ENCODE data around the gene PGS1. TPM values are rescaled to one million over a fixed set of nuclear protein-coding genes. Genes with fewer than 3 reads are reported as not detected.
A peak's percentile ranks its signal among the peaks of the same experiment; 100 is the strongest.

The PGS1 gene
- total RNA-seq, 2 donors from 2014 or later: 33.3 to 40.2 TPM

GRCh38 chr17:78409191-78409928 lies 30.9 kb downstream of the PGS1 start:
- Histone ChIP-seq H3K9ac (ENCODE audit: low read depth in 2 of 2, low read length in 2 of 2) (peak overlapping the region in 1 of 2 donors; percentile 57), H3K27ac (peak overlapping the region; percentile 90), H3K9me3 (no peaks in the 10 kb centered on the region), H3K4me1 (peaks cover 33% of the 10 kb centered on the region), H3K36me3 (peaks cover 4% of the 10 kb centered on the region), H3K4me3 (no peak overlapping the region), H3K27me3 (no peaks in the 10 kb centered on the region)
- intact Hi-C loops (cut with DNase I): no loop called here
- peak; percentile 95 for DNase-seq
- TF ChIP-seq, protein P1, sequence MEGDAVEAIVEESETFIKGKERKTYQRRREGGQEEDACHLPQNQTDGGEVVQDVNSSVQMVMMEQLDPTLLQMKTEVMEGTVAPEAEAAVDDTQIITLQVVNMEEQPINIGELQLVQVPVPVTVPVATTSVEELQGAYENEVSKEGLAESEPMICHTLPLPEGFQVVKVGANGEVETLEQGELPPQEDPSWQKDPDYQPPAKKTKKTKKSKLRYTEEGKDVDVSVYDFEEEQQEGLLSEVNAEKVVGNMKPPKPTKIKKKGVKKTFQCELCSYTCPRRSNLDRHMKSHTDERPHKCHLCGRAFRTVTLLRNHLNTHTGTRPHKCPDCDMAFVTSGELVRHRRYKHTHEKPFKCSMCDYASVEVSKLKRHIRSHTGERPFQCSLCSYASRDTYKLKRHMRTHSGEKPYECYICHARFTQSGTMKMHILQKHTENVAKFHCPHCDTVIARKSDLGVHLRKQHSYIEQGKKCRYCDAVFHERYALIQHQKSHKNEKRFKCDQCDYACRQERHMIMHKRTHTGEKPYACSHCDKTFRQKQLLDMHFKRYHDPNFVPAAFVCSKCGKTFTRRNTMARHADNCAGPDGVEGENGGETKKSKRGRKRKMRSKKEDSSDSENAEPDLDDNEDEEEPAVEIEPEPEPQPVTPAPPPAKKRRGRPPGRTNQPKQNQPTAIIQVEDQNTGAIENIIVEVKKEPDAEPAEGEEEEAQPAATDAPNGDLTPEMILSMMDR (IDR thresholded peaks at IDR 0.05): no peak

DNA sequence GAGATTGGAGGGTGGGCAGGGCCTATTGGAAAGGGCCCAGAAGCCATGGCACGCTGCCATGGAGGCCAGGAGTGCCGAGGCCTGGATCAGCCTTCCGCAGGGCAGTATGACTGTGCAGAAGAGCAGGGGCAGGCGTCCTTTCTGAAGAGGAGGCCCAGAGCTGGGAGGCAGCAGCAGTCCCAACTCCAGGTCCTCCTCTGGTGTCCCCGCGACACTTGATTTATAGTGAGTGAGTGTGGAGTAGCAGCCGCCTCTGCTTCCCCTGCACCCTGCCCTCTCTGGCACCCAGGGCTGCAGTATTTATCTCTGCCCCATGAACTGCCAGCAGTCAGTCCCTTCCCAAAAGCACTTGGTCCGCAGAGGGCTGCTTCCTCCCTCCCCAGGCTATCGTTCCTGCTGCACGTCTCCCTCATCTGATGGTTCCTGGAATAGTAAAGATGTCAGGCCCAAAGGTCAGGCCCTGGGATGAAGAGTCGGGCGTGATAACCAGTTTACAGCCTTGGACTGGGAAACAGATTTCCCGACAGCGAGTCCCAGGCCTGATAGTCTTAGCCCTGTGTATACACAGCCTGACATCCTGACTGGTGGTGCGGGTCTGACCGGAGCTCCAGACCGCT lies 32.9 kb downstream of the PGS1 start:
- Histone ChIP-seq H3K27ac (peak overlapping the region; percentile 90), H3K36me3 (no peaks in the 10 kb centered on the region), H3K27me3 (no peaks in the 10 kb centered on the region), H3K4me3 (no peak overlapping the region), H3K9me3 (no peaks in the 10 kb centered on the region), H3K9ac (ENCODE audit: low read depth in 2 of 2, low read length in 2 of 2) (peak overlapping the region; percentile 58 to 72), H3K4me1 (peaks cover 49% of the 10 kb centered on the region)
- TF ChIP-seq, protein P1 (IDR thresholded peaks at IDR 0.05): no peak
- intact Hi-C loops (cut with DNase I): no loop called here
- DNase-seq: peak; percentile 87

DNA sequence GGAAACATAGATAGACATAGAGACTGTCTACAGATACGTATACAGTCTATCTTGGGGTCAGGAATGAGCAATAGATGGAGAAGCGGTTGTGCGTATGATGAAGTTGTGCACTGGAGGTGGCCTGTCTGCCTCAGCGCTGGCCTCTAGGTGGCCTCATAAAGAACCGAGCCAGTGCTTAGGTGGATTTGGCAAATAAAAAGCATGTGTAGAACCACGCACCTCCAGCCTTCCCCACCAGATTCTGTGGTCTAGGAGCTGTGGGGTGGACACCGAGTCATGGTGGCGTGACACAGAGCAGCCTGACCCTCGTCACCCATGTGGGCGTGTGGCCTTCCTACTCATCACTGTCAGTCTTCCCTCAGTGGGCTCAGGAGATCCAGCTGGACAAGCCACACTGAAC lies 34.0 kb downstream of the PGS1 start:
- H3K4me3 ChIP-seq: no peak overlapping the region
- peak overlapping the region in 1 of 2 donors; percentile 21 for H3K9ac ChIP-seq (ENCODE audit: low read depth in 2 of 2, low read length in 2 of 2)
- no peaks in the 10 kb centered on the region for H3K27me3 ChIP-seq
- intact Hi-C loops (cut with DNase I): no loop called here
- DNase-seq: no peak
- H3K27ac ChIP-seq: peak overlapping the region; percentile 90
- H3K36me3 ChIP-seq: no peaks in the 10 kb centered on the region
- no peaks in the 10 kb centered on the region for H3K9me3 ChIP-seq
- peaks cover 51% of the 10 kb centered on the region for H3K4me1 ChIP-seq
- TF ChIP-seq, protein P1 (IDR thresholded peaks at IDR 0.05): peak; percentile 32

- Histone ChIP-seq H3K9me3 (no peaks in the 10 kb centered on the region), H3K9ac (ENCODE audit: low read depth in 2 of 2, low read length in 2 of 2) (peak overlapping the region in 1 of 2 donors; percentile 29), H3K36me3 (no peaks in the 10 kb centered on the region), H3K4me3 (no peak overlapping the region), H3K27ac (peak overlapping the region; percentile 16), H3K27me3 (no peaks in the 10 kb centered on the region), H3K4me1 (peaks cover 48% of the 10 kb centered on the region)
- intact Hi-C loops (cut with DNase I): no loop called here
- TF ChIP-seq, protein P1 (IDR thresholded peaks at IDR 0.05): no peak
- DNase-seq: no peak
Observed at GRCh38 chr17:78414178-78415162, 36.0 kb downstream of the PGS1 start.

Measured in colonic mucosa (tissue), 4 donors.